Caco-2 (cell line): ENCODE data around the gene CIBAR2. TPM values are rescaled to one million over a fixed set of nuclear protein-coding genes. Genes with fewer than 3 reads are reported as not detected.

ENCODE experiments used
- BruUV-seq: library from RNA; stranded (reverse); fragments of 400-500 nt; replicated peaks from 2 replicates; lab custom pipeline; 2021; lab: Mats Ljungman, UMichigan
- CTCF ChIA-PET: fragments of 300-600 bp; sonication (Branson Sonifier 250); formaldehyde crosslinking; loops from one replicate; lab custom pipeline; 2022; ENCODE audit warnings: antibody characterized with exemption; lab: Charles Lee
- POLR2A ChIA-PET: fragments of 300-600 bp; sonication (Branson Sonifier 250); formaldehyde crosslinking; loops from one replicate; lab custom pipeline; 2022; ENCODE audit warnings: antibody characterized with exemption; lab: Charles Lee
- DNase-seq, 2 experiments: peaks; one replicate each; pipeline versions ENCODE4 v3.0.0 to v3.0.0-alpha.2; 2020 to 2022
- H3K27me3 ChIP-seq: replicated peaks from 2 replicates; pipeline ENCODE4 v1.6.0; 2011; ENCODE audit warnings: low read length; ENCODE audit not compliant: control insufficient read depth, insufficient read depth
- H3K36me3 ChIP-seq: 2 replicates; pipeline ENCODE4 v1.5.1; 2011; ENCODE audit warnings: low read length; ENCODE audit not compliant: control insufficient read depth, insufficient read depth
- H3K4me1 ChIP-seq: fragments of 250-450 bp; sonication (Bioruptor Pico); 2 replicates; pipeline ENCODE4 v1.5.1; 2020; ENCODE audit warnings: mild to moderate bottlenecking
- H3K4me3 ChIP-seq: 2 replicates; pipeline ENCODE4 v1.5.1; 2011; ENCODE audit warnings: low read depth, mild to moderate bottlenecking, control low read depth, low read length
- H3K9me3 ChIP-seq: fragments of 250-450 bp; sonication (Bioruptor Pico); 2 replicates; pipeline ENCODE4 v1.5.1; 2020; ENCODE audit warnings: mild to moderate bottlenecking, moderate library complexity
- H3K27ac Mint-ChIP-seq: one replicate; pipeline ENCODE4 v1.8.0; 2022; ENCODE audit warnings: mixed read lengths; ENCODE audit not compliant: unreplicated experiment
- H3K27me3 Mint-ChIP-seq: one replicate; pipeline ENCODE4 v1.8.0; 2022; ENCODE audit warnings: mixed read lengths; ENCODE audit not compliant: insufficient read depth, unreplicated experiment
- H3K36me3 Mint-ChIP-seq: one replicate; pipeline ENCODE4 v1.8.0; 2022; ENCODE audit warnings: mild to moderate bottlenecking, mixed read lengths; ENCODE audit not compliant: insufficient read depth, unreplicated experiment
- H3K4me1 Mint-ChIP-seq: one replicate; pipeline ENCODE4 v1.8.0; 2022; ENCODE audit warnings: low read depth, mixed read lengths; ENCODE audit not compliant: unreplicated experiment
- H3K4me3 Mint-ChIP-seq: one replicate; pipeline ENCODE4 v1.8.0; 2022; ENCODE audit warnings: mild to moderate bottlenecking, moderate library complexity, mixed read lengths; ENCODE audit not compliant: unreplicated experiment
- H3K9me3 Mint-ChIP-seq: one replicate; pipeline ENCODE4 v1.8.0; 2022; ENCODE audit warnings: mixed read lengths; ENCODE audit not compliant: unreplicated experiment
- CTCF ChIP-seq, 2 experiments: fragments of 200-600 bp in 1 of 2; IDR thresholded peaks; 1 replicate in 1 of 2; 2 replicates in 1 of 2; pipeline versions ENCODE4 v1.5.1 to v1.8.0; 2011 to 2022; ENCODE audit warnings: antibody characterized with exemption in 1 of 2, control low read depth in 1 of 2, inconsistent platforms in 1 of 2, low read depth in 1 of 2, low read length in 1 of 2, mild to moderate bottlenecking in 1 of 2, moderate library complexity in 1 of 2; ENCODE audit not compliant: insufficient read depth in 1 of 2, severe bottlenecking in 1 of 2, unreplicated experiment in 1 of 2
- intact Hi-C: fragments of 100-400 bp; cut with micrococcal nuclease; formaldehyde crosslinking; loops from one replicate; pipeline ENCODE4 v1.10.0; 2022; ENCODE audit not compliant: unreplicated experiment
- total RNA-seq: library from RNA; stranded (reverse); gene quantifications from 2 replicates; pipeline ENCODE4 v1.2.3, GENCODE V29; 2022

The CIBAR2 gene
- total RNA-seq, 1 experiment from 2014 or later: not detected

GRCh38 chr16:85117418-85117817, 5.1 kb upstream of the CIBAR2 start:
- intact Hi-C loops: no loop called here
- CTCF ChIA-PET: no interaction called here
- TF ChIP-seq CTCF (IDR thresholded peaks at IDR 0.05; ENCODE audit: insufficient read depth in 1 of 2, low read depth in 1 of 2, low read length in 1 of 2, severe bottlenecking in 1 of 2, unreplicated experiment in 1 of 2): no peak

GRCh38 chr16:85114909-85115567, 2.8 kb upstream of the CIBAR2 start:
- CTCF ChIA-PET: interaction anchor here (0.6 to 2.0 kb wide), 42 partner anchors 10 to 550 kb away, joined by 3 to 18 read pairs (median 4); no protein-coding TSS in a partner anchor
- Histone ChIP-seq H3K4me3 (no peak overlapping the region), H3K9me3 (peaks cover 3% of the 10 kb centered on the region; the same call in 1 of the 2 replicates)

More at GRCh38 chr16:85117418-85117817, 5.1 kb upstream of the CIBAR2 start:
- no peaks in the 10 kb centered on the region for H3K27me3 ChIP-seq
- no TSS peak for BruUV-seq
- Mint-ChIP-seq H3K27ac (no peak overlapping the region), H3K27me3 (no peaks in the 10 kb centered on the region), H3K9me3 (no peaks in the 10 kb centered on the region), H3K4me3 (no peak overlapping the region), H3K4me1 (peaks cover 7% of the 10 kb centered on the region), H3K36me3 (peaks cover 6% of the 10 kb centered on the region)
- H3K4me3 ChIP-seq: no peak overlapping the region
- peaks cover 3% of the 10 kb centered on the region; the same call in 1 of the 2 replicates for H3K9me3 ChIP-seq
- DNase-seq: no peak
- POLR2A ChIA-PET: no interaction called here
- H3K36me3 ChIP-seq: no peaks in the 10 kb centered on the region
- H3K4me1 ChIP-seq: no peaks in the 10 kb centered on the region; the same call in 1 of the 2 replicates

GRCh38 chr16:85113913-85114312, 1.6 kb upstream of the CIBAR2 start:
- peaks cover 3% of the 10 kb centered on the region; the same call in 1 of the 2 replicates for H3K9me3 ChIP-seq
- CTCF ChIA-PET: interaction anchor here (1.3 to 2.0 kb wide), 3 partner anchors 26 to 217 kb away, joined by 4 to 18 read pairs (median 10); no protein-coding TSS in a partner anchor
- Mint-ChIP-seq H3K27ac (no peak overlapping the region), H3K27me3 (no peaks in the 10 kb centered on the region), H3K4me1 (peaks cover 7% of the 10 kb centered on the region), H3K4me3 (no peak overlapping the region), H3K36me3 (peaks cover 6% of the 10 kb centered on the region), H3K9me3 (no peaks in the 10 kb centered on the region)
- no peaks in the 10 kb centered on the region for H3K27me3 ChIP-seq
- H3K36me3 ChIP-seq: no peaks in the 10 kb centered on the region
- POLR2A ChIA-PET: no interaction called here
- DNase-seq: no peak
- H3K4me3 ChIP-seq: no peak overlapping the region
- no TSS peak for BruUV-seq
- intact Hi-C loops: no loop called here
- no peak for TF ChIP-seq CTCF (IDR thresholded peaks at IDR 0.05; ENCODE audit: insufficient read depth in 1 of 2, low read depth in 1 of 2, low read length in 1 of 2, severe bottlenecking in 1 of 2, unreplicated experiment in 1 of 2)
- H3K4me1 ChIP-seq: no peaks in the 10 kb centered on the region; the same call in 1 of the 2 replicates

More at GRCh38 chr16:85114909-85115567, 2.8 kb upstream of the CIBAR2 start:
- no TSS peak for BruUV-seq
- no peaks in the 10 kb centered on the region for H3K9me3 Mint-ChIP-seq
- Histone ChIP-seq H3K4me1 (no peaks in the 10 kb centered on the region; the same call in 1 of the 2 replicates), H3K27me3 (no peaks in the 10 kb centered on the region), H3K36me3 (no peaks in the 10 kb centered on the region)
- peaks cover 7% of the 10 kb centered on the region for H3K4me1 Mint-ChIP-seq
- peaks cover 6% of the 10 kb centered on the region for H3K36me3 Mint-ChIP-seq
- intact Hi-C loops: loop anchor here (1.0 kb wide), 4 partner anchors 58 to 160 kb away; no protein-coding TSS in a partner anchor
- TF ChIP-seq CTCF (IDR thresholded peaks at IDR 0.05; ENCODE audit: insufficient read depth in 1 of 2, low read depth in 1 of 2, low read length in 1 of 2, severe bottlenecking in 1 of 2, unreplicated experiment in 1 of 2): peak; percentile 98 to 99
- POLR2A ChIA-PET: no interaction called here
- H3K27ac Mint-ChIP-seq: peak overlapping the region; percentile 89
- H3K4me3 Mint-ChIP-seq: peak overlapping the region; percentile 62
- DNase-seq: peak; percentile 92 to 97
- H3K27me3 Mint-ChIP-seq: no peaks in the 10 kb centered on the region
